Activated B cell treated with CpG ODN at 0.5 μM for 24 hours (primary cell): Measurements from ENCODE around the gene PIK3R2. TPM values are rescaled to one million over a fixed set of nuclear protein-coding genes. Genes with fewer than 3 reads are reported as not detected.

Experiments used
- ATAC-seq: fragments of 200-7000 bp; cut with Tn5 transposase; one replicate; pipeline ENCODE4 v1.10.0; 2021; ENCODE audit warnings: low read depth, mild to moderate bottlenecking, moderate library complexity
- CTCF ChIA-PET: fragments of 350-600 bp; sonication (Branson Sonifier 250); formaldehyde crosslinking; loops from one replicate; lab custom pipeline; 2021; ENCODE audit warnings: antibody characterized with exemption; lab: Charles Lee
- POLR2A ChIA-PET: fragments of 350-600 bp; sonication (Branson Sonifier 250); formaldehyde crosslinking; loops from one replicate; lab custom pipeline; 2021; ENCODE audit warnings: antibody characterized with exemption; lab: Charles Lee
- DNase-seq: peaks from one replicate; pipeline ENCODE4 v3.0.0; 2022
- H3K27ac Mint-ChIP-seq: one replicate; pipeline ENCODE4 v1.8.0; 2020; ENCODE audit warnings: mixed read lengths
- H3K27me3 Mint-ChIP-seq: one replicate; pipeline ENCODE4 v1.8.0; 2021; ENCODE audit warnings: mixed read lengths
- H3K36me3 Mint-ChIP-seq: one replicate; pipeline ENCODE4 v1.8.0; 2021; ENCODE audit warnings: low read depth, mixed read lengths
- H3K4me1 Mint-ChIP-seq: one replicate; pipeline ENCODE4 v1.8.0; 2021; ENCODE audit warnings: mixed read lengths
- H3K4me3 Mint-ChIP-seq: one replicate; pipeline ENCODE4 v1.8.0; 2020; ENCODE audit warnings: mild to moderate bottlenecking, mixed read lengths
- H3K9me3 Mint-ChIP-seq: one replicate; pipeline ENCODE4 v1.8.0; 2020; ENCODE audit warnings: mixed read lengths
- intact Hi-C: fragments of 100-400 bp; cut with micrococcal nuclease; formaldehyde crosslinking; loops from one replicate; pipeline ENCODE4 v1.15.1; 2024
- total RNA-seq: library from RNA; stranded (reverse); gene quantifications from 2 replicates; pipeline ENCODE4 v1.2.3, GENCODE V29; 2022
- TF ChIP-seq, protein P1 (sequence below): fragments of 200-600 bp; IDR thresholded peaks from one replicate; pipeline ENCODE4 v1.8.0; 2022; ENCODE audit warnings: antibody characterized with exemption, mild to moderate bottlenecking

The PIK3R2 gene
- total RNA-seq, 1 donor from 2014 or later: 12.7 TPM

DNA sequence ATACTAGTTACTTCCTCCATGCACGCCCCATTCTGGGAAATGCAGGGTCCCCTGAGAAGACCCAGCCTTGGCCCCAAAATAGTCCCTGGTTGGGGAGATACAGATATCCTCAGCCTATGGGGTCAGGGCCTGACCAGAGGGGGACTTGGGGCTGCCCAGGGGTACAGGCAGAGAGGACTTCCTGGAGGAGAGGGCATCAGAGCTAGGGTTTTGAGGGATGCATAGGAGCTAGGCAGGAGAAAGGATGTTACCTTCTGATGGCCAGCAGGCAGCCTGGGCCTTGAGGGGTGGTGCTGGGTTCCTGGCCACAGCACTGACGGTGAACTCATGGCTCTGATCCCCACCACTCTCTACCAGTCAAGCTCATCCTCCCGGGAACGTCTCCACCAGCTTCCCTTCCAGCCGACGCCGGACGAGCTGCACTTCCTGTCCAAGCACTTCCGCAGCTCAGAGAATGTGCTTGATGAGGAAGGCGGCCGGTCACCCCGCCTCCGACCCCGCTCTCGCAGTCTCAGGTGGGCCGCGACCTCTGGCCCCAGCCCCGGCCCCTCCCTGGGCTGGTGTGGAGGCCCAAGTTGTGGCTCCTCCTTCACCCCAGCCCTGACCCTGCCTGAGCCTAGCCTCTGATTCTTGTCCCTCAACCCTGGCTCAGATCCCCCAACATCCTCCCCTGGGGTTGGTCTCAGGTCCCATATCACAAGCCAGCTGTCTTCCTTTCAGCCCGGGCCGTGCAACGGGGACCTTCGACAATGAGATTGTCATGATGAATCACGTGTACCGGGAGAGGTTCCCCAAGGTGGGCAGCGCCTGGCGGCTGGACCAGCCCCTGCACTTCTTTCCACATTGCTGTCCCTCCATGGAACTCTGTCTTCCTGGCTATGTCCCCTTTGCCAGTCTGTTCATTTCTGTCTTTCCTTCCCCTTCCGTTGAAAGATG is 29.8 kb upstream of the PIK3R2 start:
- POLR2A ChIA-PET: interaction anchor here (0.5 to 0.7 kb wide), 2 partner anchors 9 to 1675 kb away, joined by 3 read pairs; no protein-coding TSS in a partner anchor
- Mint-ChIP-seq H3K4me3 (no peak overlapping the region), H3K27ac (no peak overlapping the region), H3K9me3 (no peaks in the 10 kb centered on the region), H3K27me3 (no peaks in the 10 kb centered on the region), H3K36me3 (peaks cover 54% of the 10 kb centered on the region), H3K4me1 (peaks cover 26% of the 10 kb centered on the region)
- intact Hi-C loops: no loop called here
- no peak for ATAC-seq
- no peak for DNase-seq
- CTCF ChIA-PET: no interaction called here
- TF ChIP-seq, protein P1, sequence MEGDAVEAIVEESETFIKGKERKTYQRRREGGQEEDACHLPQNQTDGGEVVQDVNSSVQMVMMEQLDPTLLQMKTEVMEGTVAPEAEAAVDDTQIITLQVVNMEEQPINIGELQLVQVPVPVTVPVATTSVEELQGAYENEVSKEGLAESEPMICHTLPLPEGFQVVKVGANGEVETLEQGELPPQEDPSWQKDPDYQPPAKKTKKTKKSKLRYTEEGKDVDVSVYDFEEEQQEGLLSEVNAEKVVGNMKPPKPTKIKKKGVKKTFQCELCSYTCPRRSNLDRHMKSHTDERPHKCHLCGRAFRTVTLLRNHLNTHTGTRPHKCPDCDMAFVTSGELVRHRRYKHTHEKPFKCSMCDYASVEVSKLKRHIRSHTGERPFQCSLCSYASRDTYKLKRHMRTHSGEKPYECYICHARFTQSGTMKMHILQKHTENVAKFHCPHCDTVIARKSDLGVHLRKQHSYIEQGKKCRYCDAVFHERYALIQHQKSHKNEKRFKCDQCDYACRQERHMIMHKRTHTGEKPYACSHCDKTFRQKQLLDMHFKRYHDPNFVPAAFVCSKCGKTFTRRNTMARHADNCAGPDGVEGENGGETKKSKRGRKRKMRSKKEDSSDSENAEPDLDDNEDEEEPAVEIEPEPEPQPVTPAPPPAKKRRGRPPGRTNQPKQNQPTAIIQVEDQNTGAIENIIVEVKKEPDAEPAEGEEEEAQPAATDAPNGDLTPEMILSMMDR: no peak

DNA sequence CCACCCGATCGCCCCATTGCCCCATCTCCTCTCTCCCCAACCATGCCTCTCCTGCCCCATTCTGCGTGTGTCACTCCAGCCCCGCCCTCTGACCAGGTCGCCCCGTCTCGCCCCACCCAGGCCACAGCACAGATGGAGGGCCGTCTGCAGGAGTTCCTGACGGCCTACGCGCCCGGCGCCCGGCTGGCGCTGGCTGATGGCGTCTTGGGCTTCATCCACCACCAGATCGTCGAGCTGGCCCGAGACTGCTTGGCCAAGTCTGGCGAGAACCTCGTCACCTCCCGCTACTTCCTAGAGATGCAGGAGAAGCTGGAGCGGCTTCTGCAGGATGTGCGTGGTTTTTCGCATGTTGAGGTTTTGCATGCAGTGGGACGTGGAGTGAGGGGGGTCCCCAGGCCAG is 29.1 kb upstream of the PIK3R2 start:
- no peak overlapping the region for H3K4me3 Mint-ChIP-seq
- POLR2A ChIA-PET: interaction anchor here (0.7 kb wide), 1 partner anchor 8 kb away, joined by 3 read pairs; no protein-coding TSS in a partner anchor
- TF ChIP-seq, protein P1: no peak
- CTCF ChIA-PET: interaction anchor here (0.6 kb wide), 1 partner anchor 377 kb away, joined by 7 read pairs; no protein-coding TSS in a partner anchor
- peaks cover 61% of the 10 kb centered on the region for H3K36me3 Mint-ChIP-seq
- H3K27ac Mint-ChIP-seq: no peak overlapping the region
- intact Hi-C loops: no loop called here
- no peak for DNase-seq
- H3K9me3 Mint-ChIP-seq: no peaks in the 10 kb centered on the region
- ATAC-seq: no peak
- no peaks in the 10 kb centered on the region for H3K27me3 Mint-ChIP-seq
- H3K4me1 Mint-ChIP-seq: peaks cover 19% of the 10 kb centered on the region

- peaks cover 78% of the 10 kb centered on the region for H3K36me3 Mint-ChIP-seq
- intact Hi-C loops: no loop called here
- TF ChIP-seq, protein P1: no peak
- ChIA-PET POLR2A (interaction anchor here (1.0 to 1.4 kb wide), 2 partner anchors 9 to 33 kb away, joined by 4 read pairs; no protein-coding TSS in a partner anchor), CTCF (no interaction called here)
- H3K4me1 Mint-ChIP-seq: peaks cover 2% of the 10 kb centered on the region
- no peak overlapping the region for H3K27ac Mint-ChIP-seq
- no peak for ATAC-seq
- H3K27me3 Mint-ChIP-seq: no peaks in the 10 kb centered on the region
- no peak overlapping the region for H3K4me3 Mint-ChIP-seq
- no peaks in the 10 kb centered on the region for H3K9me3 Mint-ChIP-seq
- no peak for DNase-seq
Measured at GRCh38 chr19:18126097-18126496, 26.9 kb upstream of the PIK3R2 start.

DNA sequence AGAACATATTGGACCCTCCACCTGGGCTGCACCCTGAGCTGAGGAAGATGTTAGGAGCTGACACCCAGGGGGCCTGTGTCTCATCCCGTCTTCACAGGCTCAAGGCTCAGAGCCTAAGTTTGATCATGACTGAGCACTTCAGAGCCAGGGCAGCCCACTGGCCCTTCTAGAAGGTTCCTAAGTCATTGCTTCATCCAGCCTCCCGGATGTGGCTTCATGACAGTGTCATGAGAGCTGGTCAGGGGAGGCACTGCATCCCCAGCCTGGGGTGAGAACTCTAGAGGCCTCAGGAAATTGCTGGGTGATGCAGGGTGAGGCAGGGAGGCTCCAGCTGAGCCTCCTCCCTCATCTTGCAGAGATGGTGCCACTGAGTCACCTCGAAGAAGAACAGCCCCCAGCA is 24.9 kb upstream of the PIK3R2 start:
- Mint-ChIP-seq H3K9me3 (no peaks in the 10 kb centered on the region), H3K4me1 (peaks cover 2% of the 10 kb centered on the region), H3K4me3 (no peak overlapping the region), H3K27ac (no peak overlapping the region), H3K27me3 (no peaks in the 10 kb centered on the region), H3K36me3 (peaks cover 78% of the 10 kb centered on the region)
- ChIA-PET CTCF (no interaction called here), POLR2A (no interaction called here)
- ATAC-seq (no peak), DNase-seq (no peak)
- intact Hi-C loops: no loop called here
- TF ChIP-seq, protein P1: no peak

GRCh38 chr19:18128805-18129204 is 24.2 kb upstream of the PIK3R2 start:
- no peak for DNase-seq
- no peak for ATAC-seq
- POLR2A ChIA-PET: no interaction called here
- Mint-ChIP-seq H3K4me3 (no peak overlapping the region), H3K27ac (no peak overlapping the region), H3K27me3 (no peaks in the 10 kb centered on the region), H3K4me1 (peaks cover 2% of the 10 kb centered on the region), H3K9me3 (no peaks in the 10 kb centered on the region), H3K36me3 (peaks cover 74% of the 10 kb centered on the region)
- CTCF ChIA-PET: no interaction called here
- TF ChIP-seq, protein P1: no peak
- intact Hi-C loops: no loop called here
